Subcutaneous adipose tissue (tissue), 4 donors: ENCODE data around the gene PABPC4L. TPM values are rescaled to one million over a fixed set of nuclear protein-coding genes. Genes with fewer than 3 reads are reported as not detected.

Experiments used
- CTCF ChIP-seq: fragments of 450-650 bp; IDR thresholded peaks from one replicate; pipeline ENCODE4 v1.5.1; 2016; ENCODE audit warnings: low read depth, mild to moderate bottlenecking, control low read depth, antibody characterized with exemption, moderate library complexity
- total RNA-seq, 4 donors: library from RNA; depleted of rRNA; stranded (reverse); fragments of >200 nt; gene quantifications; one replicate each; pipeline ENCODE4 v1.1.0, GENCODE V29; 2016

PABPC4L gene
- total RNA-seq, 4 donors from 2014 or later: 0.85 to 2.8 (median 1.2) TPM

GRCh38 chr4:134202166-134202956 is 772 bp upstream of the PABPC4L start:
- TF ChIP-seq CTCF: no peak

- TF ChIP-seq CTCF: no peak
Measured at GRCh38 chr4:134200811-134201215, 776 bp downstream of the PABPC4L start.

- no peak for TF ChIP-seq CTCF
Measured at GRCh38 chr4:134189949-134190348, 11.6 kb downstream of the PABPC4L start.

- TF ChIP-seq CTCF: no peak
Measured at GRCh38 chr4:134189480-134189879, 12.1 kb downstream of the PABPC4L start.

GRCh38 chr4:134178706-134179105 is 22.9 kb downstream of the PABPC4L start:
- no peak for TF ChIP-seq CTCF

- TF ChIP-seq CTCF: no peak
Measured at GRCh38 chr4:134174271-134174670, 27.3 kb downstream of the PABPC4L start.

GRCh38 chr4:134160211-134160610 is 41.4 kb downstream of the PABPC4L start:
- no peak for TF ChIP-seq CTCF
